Right lobe of liver (tissue), 6 donors: Measurements from ENCODE around the gene RERE. TPM values are rescaled to one million over a fixed set of nuclear protein-coding genes. Genes with fewer than 3 reads are reported as not detected.
"Not testable (repeated sequence)": the region's sequence is repeated elsewhere in the genome, so short reads cannot be mapped to it uniquely, and the experiment has no call there.

Experiments
- ATAC-seq, 4 donors: fragments of 200-7000 bp; cut with Tn5 transposase; one replicate each; pipeline ENCODE4 v1.9.1; 2020; ENCODE audit warnings: mild to moderate bottlenecking in 4 of 4, moderate library complexity in 4 of 4
- DNase-seq, 3 donors: peaks; one replicate each; pipeline ENCODE4 v3.0.0-alpha.2; 2020
- H3K27ac ChIP-seq, 3 donors: fragments of 200-600 bp; one replicate each; pipeline ENCODE4 v1.8.0; 2022
- H3K27me3 ChIP-seq, 2 donors: fragments of 200-600 bp; one replicate each; pipeline ENCODE4 v1.8.0; 2022
- H3K36me3 ChIP-seq, 4 donors: fragments of 200-600 bp; sonication (generic) in 1 of 4; one replicate each; pipeline versions ENCODE4 v1.5.1 to v1.8.0; 2017 to 2022; ENCODE audit warnings: control low read depth in 1 of 4
- H3K4me1 ChIP-seq, 4 donors: fragments of 200-600 bp; sonication (generic) in 1 of 4; one replicate each; pipeline versions ENCODE4 v1.5.1 to v1.8.0; 2017 to 2022; ENCODE audit warnings: control low read depth in 1 of 4
- H3K4me3 ChIP-seq, 3 donors: fragments of 200-600 bp; one replicate each; pipeline ENCODE4 v1.8.0; 2022
- H3K9me3 ChIP-seq, 4 donors: fragments of 200-600 bp; sonication (generic) in 1 of 4; one replicate each; pipeline versions ENCODE4 v1.5.1 to v1.8.0; 2017 to 2022; ENCODE audit warnings: control low read depth in 1 of 4
- CTCF ChIP-seq, 4 donors: fragments of 200-600 bp in 3 of 4; fragments of 450-650 bp in 1 of 4; IDR thresholded peaks; one replicate each; pipeline versions ENCODE4 v1.5.1 to v1.8.0; 2016 to 2022; ENCODE audit warnings: antibody characterized with exemption in 4 of 4, mild to moderate bottlenecking in 2 of 4
- POLR2A ChIP-seq: fragments of 450-650 bp; IDR thresholded peaks from one replicate; pipeline ENCODE4 v1.6.1; 2017; ENCODE audit warnings: antibody characterized with exemption, mild to moderate bottlenecking
- WGBS: methylation state at CpG from one replicate; pipeline ENCODE4 v1.1.6; 2018; ENCODE audit warnings: low coverage, low lambda C conversion rate; ENCODE audit not compliant: insufficient coverage; ENCODE audit errors: missing lambda C conversion rate; 5-methylcytosine and 5-hydroxymethylcytosine counted together
- intact Hi-C, 2 donors: fragments of 100-400 bp; cut with DNase I; formaldehyde crosslinking; loops; one replicate each; pipeline versions ENCODE4 v1.11.2 to v1.14.1; 2022
- total RNA-seq, 6 experiments: library from RNA; depleted of rRNA in 2 of 6; stranded (reverse); fragments of >200 nt in 2 of 6; fragmentation: NEBNext Ultra II Directional in 3 of 6; extraction: Animal tissue kit (Norgen Biotek cat#: 25700) in 3 of 6; gene quantifications; one replicate each; pipeline versions ENCODE4 v1.1.0 to v1.2.4, GENCODE V29; 2016 to 2023
- donor health status: DM: no; HTN: yes; CAD: no.
- donor health status: DM: no; HTN: no; CAD: no.
- donor health status: DM: no; HTN: no; CAD: no.
- donor health status: DM: no; HTN: yes; CAD: no.
- donor health status: DM: no; HTN: yes; CAD: no.

The RERE gene
- total RNA-seq, 6 experiments from 2014 or later: 17.5 to 38.4 (median 25.0) TPM

DNA sequence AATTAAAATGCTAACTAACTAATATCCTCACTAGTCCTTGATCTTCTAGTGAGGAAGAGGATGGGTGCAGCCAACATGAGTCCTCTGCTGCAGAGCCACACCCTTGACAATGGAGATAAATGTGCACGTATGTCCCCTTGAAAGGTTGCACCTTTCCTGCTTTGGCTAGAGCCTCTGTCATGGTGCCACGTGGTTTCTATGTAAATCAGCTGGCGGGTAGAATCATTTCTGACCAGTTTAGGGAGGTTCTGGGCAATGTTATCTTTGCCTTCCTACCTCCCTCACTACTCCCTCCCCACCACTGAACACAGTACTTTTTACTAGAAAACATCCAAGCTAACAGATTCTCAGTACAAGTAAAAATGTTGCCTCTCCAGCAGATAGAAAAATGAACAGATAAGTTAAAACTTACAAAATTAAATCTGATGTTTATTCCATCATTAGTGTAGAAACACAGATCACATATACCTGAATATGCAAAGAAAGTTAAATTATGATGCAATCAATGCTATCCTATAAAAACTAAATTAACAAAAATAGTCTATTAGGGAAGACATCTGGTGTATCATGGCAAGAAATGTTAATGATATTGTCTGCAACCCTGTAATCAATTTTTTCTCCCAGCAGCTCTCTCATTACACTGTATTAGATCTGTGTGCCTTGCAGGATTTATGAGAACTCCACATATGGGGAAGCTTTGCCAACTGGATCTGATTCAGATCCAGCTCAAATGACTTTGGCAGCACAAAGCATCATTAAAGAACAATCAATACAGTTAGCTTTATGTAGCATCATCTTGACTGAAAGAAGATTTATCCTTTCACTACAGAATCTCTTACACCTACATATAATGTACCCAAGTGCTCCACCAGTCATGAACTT is 205.6 kb downstream of the RERE start:
- DNase-seq, H3K27me3 ChIP-seq, H3K4me3 ChIP-seq, H3K27ac ChIP-seq, H3K9me3 ChIP-seq, H3K4me1 ChIP-seq, intact Hi-C loops, ATAC-seq, H3K36me3 ChIP-seq: not testable (repeated sequence)
- 61% methylated on average over 2 of the region's 3 CpGs for WGBS

DNA sequence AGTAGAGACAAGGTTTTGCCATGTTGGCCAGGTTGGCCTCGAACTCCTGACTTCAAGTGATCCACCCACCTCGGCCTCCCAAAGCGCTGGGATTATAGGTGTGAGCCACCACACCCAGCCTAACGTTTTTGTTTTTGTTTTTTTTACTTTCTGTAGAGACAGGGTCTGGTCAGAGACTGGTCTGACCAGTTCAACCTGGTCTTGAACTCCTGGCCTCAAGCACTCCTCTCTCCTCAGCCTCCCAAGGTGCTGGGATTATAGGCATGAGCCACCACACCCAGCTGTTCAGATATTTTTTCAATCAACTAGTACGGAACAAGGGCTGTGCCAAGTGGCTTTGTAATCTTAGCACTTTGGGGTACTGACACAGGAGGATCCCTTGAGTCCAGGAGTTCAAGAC is 209.5 kb downstream of the RERE start:
- H3K4me3 ChIP-seq: no peak overlapping the region
- no peaks in the 10 kb centered on the region for H3K27me3 ChIP-seq
- TF ChIP-seq CTCF (IDR thresholded peaks at IDR 0.05): no peak
- TF ChIP-seq POLR2A: no peak
- WGBS: 87% methylated on average over 5 of the region's 5 CpGs
- no peak overlapping the region for H3K27ac ChIP-seq
- no peaks in the 10 kb centered on the region for H3K9me3 ChIP-seq
- no peak for DNase-seq
- no peaks in the 10 kb centered on the region for H3K36me3 ChIP-seq
- H3K4me1 ChIP-seq: peaks cover 0 to 2% (median 0%) of the 10 kb centered on the region in 4 donors
- intact Hi-C loops: no loop called here
- ATAC-seq: no peak

DNA sequence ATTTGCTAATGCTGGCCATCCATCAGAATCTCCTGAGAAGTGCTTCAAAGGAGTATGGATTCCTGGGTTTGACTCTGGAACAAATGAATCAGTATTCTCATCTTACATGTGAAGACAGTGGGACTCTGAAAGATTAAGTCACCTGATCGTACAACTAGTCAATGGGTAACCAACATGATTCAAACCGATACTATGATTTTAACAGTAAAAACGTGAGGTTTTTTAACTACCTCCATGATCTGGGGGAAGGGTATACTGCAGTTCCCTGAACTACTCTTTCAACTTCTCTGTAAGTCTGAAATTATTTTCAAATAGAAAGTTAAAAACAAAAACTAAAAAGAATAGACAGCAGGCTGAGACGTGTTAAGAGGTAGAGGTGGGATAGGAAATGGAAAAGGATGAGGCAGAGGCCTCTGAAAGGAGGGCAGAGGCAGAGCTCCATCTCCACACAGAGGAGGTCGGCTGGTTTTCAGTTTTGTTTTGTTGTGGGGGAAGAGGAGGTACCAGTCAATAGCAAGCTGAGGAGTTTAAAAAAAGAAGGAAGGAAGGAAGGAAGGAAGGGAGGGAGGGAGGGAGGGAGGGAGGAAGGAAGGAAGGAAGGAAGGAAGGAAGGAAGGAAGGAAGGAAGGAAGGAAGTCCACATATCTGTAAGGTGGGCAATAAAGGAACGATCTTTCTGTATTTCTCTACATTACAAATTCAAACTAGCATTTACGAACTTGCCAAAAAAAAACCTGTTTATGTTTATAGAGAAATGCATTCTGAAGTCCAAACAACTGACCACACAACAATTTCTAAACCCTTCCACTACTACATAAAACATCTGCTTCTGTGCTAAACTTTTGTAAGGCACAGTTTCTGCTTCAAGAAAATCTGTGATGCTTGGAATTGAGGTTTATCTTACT is 213.1 kb downstream of the RERE start:
- TF ChIP-seq POLR2A (no peak), CTCF (IDR thresholded peaks at IDR 0.05) (no peak)
- Histone ChIP-seq H3K9me3 (no peaks in the 10 kb centered on the region), H3K4me3 (no peak overlapping the region), H3K36me3 (no peaks in the 10 kb centered on the region), H3K4me1 (peaks cover 0 to 10% (median 0%) of the 10 kb centered on the region in 4 donors), H3K27ac (no peak overlapping the region), H3K27me3 (no peaks in the 10 kb centered on the region)
- ATAC-seq (no peak), DNase-seq (no peak)
- WGBS: 49% methylated on average over 7 of the region's 7 CpGs
- intact Hi-C loops: no loop called here

GRCh38 chr1:8603220-8603616 is 214.2 kb downstream of the RERE start:
- H3K4me3 ChIP-seq: no peak overlapping the region
- no peak overlapping the region for H3K27ac ChIP-seq
- DNase-seq (no peak), ATAC-seq (no peak)
- no peaks in the 10 kb centered on the region for H3K36me3 ChIP-seq
- WGBS: 62% methylated on average over 4 of the region's 4 CpGs
- H3K9me3 ChIP-seq: no peaks in the 10 kb centered on the region
- H3K27me3 ChIP-seq: no peaks in the 10 kb centered on the region
- intact Hi-C loops: no loop called here
- peaks cover 0 to 10% (median 0%) of the 10 kb centered on the region in 4 donors for H3K4me1 ChIP-seq
- TF ChIP-seq CTCF (IDR thresholded peaks at IDR 0.05) (no peak), POLR2A (no peak)
